ENCODE results near the gene RERGL. TPM values are rescaled to one million over a fixed set of nuclear protein-coding genes. Genes with fewer than 3 reads are reported as not detected.

Gene RERGL
- total RNA-seq, 1 experiment from 2014 or later, result not detected

Other genes starting within 250 kb of the RERGL start
- gene PIK3C2G, start 171.3 kb upstream of the RERGL start, total RNA-seq (2021), result not detected in 2 replicates

All from H9 (cell line).